ENCODE measurements around the gene EPS15.

EPS15 gene

GRCh38 chr1:51310871-51311613 is 208.0 kb downstream of the EPS15 start:
- DNase-seq (ENCODE audit: extremely low spot score, insufficient read length, low read depth) (no peak), FAIRE-seq (no peak)

GRCh38 chr1:51309291-51309690 is 209.8 kb downstream of the EPS15 start:
- DNase-seq (ENCODE audit: extremely low spot score, insufficient read length, low read depth) (no peak), FAIRE-seq (no peak)

GRCh38 chr1:51308636-51309035 is 210.4 kb downstream of the EPS15 start:
- DNase-seq (ENCODE audit: extremely low spot score, insufficient read length, low read depth), result no peak

GRCh38 chr1:51306950-51307349 is 212.1 kb downstream of the EPS15 start:
- DNase-seq (ENCODE audit: extremely low spot score, insufficient read length, low read depth), result no peak
- no peak for FAIRE-seq

More at GRCh38 chr1:51308636-51309035, 210.4 kb downstream of the EPS15 start:
- FAIRE-seq, result no peak

GRCh38 chr1:51305371-51305823 is 213.7 kb downstream of the EPS15 start:
- FAIRE-seq, result peak; percentile 78
- DNase-seq (ENCODE audit: extremely low spot score, insufficient read length, low read depth), result no peak

GRCh38 chr1:51304360-51304759 is 214.7 kb downstream of the EPS15 start:
- FAIRE-seq (no peak), DNase-seq (ENCODE audit: extremely low spot score, insufficient read length, low read depth) (no peak)

Data from GM18507 (cell line).